Spleen (tissue), 7 donors: ENCODE data around the gene NFYC.

Experiments used
- POLR2A ChIP-seq, 3 donors: fragments of 450-650 bp; IDR thresholded peaks; one replicate each; pipeline ENCODE4 v1.5.1; 2017; ENCODE audit warnings: antibody characterized with exemption in 3 of 3, mild to moderate bottlenecking in 1 of 3
- POLR2AphosphoS5 ChIP-seq, 3 donors: sonication (generic); formaldehyde crosslinking; IDR thresholded peaks; one replicate each; pipeline ENCODE4 v1.5.1; 2017; ENCODE audit warnings: antibody characterized with exemption in 3 of 3
- TF ChIP-seq, protein P1 (sequence below), 11 experiments: fragments of 200-600 bp in 7 of 11; fragments of 450-650 bp in 4 of 11; sonication (generic) in 4 of 11; IDR thresholded peaks in 8 of 11; conservative IDR thresholded peaks in 3 of 11; 1 replicate in 7 of 11; 2 replicates in 4 of 11; pipeline versions ENCODE4 v1.4.0 to v1.8.0; 2016 to 2021; ENCODE audit warnings: antibody characterized with exemption in 11 of 11, inconsistent platforms in 4 of 11, mild to moderate bottlenecking in 1 of 11
- donor health status: DM: no; HTN: no; CAD: no; lungs with moderate emphysema.
- donor health status: DM: no; HTN: no; CAD: no.
- donor health status: DM: no; HTN: no; CAD: no.

DNA sequence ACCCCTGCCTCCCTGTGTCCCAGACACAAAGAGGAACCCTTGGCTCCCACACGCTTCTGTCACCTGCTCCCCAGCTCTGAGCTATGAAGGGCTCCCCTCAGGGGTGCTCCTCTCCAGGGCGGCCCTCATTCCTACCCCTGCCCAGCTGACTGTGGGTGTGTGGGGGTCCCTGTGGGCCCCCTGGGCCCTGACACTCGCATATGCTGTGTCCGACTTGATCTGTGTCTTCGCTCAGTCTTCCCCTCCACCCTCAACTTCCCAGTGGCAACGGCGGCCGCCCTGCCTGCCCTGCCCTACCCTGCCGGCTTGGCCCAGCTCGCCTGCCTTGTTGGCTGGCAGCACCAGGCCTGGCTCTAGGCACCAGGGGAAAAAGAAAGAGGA lies 93.3 kb downstream of the NFYC start:
- TF ChIP-seq POLR2A (IDR thresholded peaks at IDR 0.05) (no peak), POLR2AphosphoS5 (IDR thresholded peaks at IDR 0.05) (no peak)
- TF ChIP-seq, protein P1, sequence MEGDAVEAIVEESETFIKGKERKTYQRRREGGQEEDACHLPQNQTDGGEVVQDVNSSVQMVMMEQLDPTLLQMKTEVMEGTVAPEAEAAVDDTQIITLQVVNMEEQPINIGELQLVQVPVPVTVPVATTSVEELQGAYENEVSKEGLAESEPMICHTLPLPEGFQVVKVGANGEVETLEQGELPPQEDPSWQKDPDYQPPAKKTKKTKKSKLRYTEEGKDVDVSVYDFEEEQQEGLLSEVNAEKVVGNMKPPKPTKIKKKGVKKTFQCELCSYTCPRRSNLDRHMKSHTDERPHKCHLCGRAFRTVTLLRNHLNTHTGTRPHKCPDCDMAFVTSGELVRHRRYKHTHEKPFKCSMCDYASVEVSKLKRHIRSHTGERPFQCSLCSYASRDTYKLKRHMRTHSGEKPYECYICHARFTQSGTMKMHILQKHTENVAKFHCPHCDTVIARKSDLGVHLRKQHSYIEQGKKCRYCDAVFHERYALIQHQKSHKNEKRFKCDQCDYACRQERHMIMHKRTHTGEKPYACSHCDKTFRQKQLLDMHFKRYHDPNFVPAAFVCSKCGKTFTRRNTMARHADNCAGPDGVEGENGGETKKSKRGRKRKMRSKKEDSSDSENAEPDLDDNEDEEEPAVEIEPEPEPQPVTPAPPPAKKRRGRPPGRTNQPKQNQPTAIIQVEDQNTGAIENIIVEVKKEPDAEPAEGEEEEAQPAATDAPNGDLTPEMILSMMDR (IDR thresholded peaks at IDR 0.05 in 8 of 11, conservative IDR thresholded peaks at IDR 0.05 in 3 of 11), result no peak
